GM10266 (cell line): ENCODE results near the gene CYB5D1.

Experiments
- DNase-seq: peaks from one replicate; pipeline ENCODE4 v3.0.0; 2012; ENCODE audit errors: extremely low spot score
- CTCF ChIP-seq: IDR thresholded peaks from 2 replicates; pipeline ENCODE4 v1.5.1; 2012; ENCODE audit warnings: mild to moderate bottlenecking, low read depth; ENCODE audit not compliant: control insufficient read depth, insufficient read depth; ENCODE audit errors: missing control alignments

CYB5D1 gene

DNA sequence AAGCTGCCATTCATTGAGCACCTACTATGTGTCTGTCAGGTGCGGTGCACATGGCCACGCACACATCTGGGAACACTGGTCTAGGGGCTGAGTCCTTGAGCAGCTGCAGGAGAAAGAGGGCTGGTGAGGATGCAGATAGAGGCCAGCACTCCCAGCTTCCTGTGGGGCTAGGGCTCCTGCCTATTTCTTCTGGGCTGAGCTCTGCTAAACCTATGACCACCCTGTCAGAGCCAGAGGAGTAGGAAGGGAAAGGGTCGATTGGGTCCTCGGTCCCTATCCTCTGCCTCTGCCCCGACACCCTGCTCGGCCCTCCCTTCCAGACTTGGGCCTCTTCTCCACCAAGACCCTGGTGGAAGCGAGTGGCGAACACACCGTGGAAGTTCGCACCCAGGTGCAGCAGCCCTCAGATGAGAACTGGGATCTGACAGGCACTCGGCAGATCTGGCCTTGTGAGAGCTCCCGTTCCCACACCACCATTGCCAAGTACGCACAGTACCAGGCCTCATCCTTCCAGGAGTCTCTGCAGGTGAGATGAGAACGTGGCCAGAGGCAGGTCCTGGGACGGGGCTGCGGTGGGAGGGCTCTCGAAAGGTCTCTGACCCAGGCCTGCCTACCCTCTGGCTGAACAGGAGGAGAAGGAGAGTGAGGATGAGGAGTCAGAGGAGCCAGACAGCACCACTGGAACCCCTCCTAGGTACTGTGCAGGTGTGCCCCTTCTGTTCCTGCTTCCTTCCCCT lies 6.9 kb upstream of the CYB5D1 start:
- TF ChIP-seq CTCF = no peak
- no peak for DNase-seq

DNA sequence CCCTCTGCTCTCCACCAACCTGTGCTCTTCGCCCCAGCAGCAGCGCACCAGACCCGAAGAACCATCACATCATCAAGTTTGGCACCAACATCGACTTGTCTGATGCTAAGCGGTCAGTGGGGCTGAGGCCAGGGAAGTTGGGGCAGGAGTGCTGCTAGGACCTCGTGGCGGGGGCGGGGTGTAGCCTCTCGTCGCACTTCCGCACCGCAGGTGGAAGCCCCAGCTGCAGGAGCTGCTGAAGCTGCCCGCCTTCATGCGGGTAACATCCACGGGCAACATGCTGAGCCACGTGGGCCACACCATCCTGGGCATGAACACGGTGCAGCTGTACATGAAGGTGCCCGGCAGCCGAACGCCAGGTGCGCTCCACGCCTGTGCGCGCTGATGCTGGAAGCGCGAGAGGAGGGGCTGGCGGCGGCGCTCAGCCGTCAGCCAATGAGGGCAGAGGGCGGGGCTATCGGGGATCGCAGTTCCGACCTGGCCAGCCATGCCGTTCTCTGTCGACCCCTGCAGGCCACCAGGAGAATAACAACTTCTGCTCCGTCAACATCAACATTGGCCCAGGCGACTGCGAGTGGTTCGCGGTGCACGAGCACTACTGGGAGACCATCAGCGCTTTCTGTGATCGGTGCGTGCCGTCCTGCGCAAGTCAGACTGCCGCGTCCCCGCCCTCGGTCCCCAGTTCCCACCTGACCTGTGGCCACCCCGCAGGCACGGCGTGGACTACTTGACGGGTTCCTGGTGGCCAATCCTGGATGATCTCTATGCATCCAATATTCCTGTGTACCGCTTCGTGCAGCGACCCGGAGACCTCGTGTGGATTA lies 6.2 kb upstream of the CYB5D1 start:
- DNase-seq = peak; percentile 95

DNA sequence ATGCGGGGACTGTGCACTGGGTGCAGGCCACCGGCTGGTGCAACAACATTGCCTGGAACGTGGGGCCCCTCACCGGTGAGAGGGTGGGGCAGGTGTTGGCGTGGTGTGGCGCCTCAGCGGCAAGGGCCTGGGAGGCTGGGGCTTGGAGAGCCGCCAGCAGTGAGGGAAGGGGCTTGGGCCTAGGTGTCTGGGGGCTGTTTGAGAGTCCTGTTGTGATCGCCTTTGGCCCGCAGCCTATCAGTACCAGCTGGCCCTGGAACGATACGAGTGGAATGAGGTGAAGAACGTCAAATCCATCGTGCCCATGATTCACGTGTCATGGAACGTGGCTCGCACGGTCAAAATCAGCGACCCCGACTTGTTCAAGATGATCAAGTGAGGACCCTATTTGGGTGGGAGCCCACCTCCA lies 5.5 kb upstream of the CYB5D1 start:
- no peak for DNase-seq

More for the DNA sequence above, 6.2 kb upstream of the CYB5D1 start:
- TF ChIP-seq CTCF = peak; percentile 96

DNA sequence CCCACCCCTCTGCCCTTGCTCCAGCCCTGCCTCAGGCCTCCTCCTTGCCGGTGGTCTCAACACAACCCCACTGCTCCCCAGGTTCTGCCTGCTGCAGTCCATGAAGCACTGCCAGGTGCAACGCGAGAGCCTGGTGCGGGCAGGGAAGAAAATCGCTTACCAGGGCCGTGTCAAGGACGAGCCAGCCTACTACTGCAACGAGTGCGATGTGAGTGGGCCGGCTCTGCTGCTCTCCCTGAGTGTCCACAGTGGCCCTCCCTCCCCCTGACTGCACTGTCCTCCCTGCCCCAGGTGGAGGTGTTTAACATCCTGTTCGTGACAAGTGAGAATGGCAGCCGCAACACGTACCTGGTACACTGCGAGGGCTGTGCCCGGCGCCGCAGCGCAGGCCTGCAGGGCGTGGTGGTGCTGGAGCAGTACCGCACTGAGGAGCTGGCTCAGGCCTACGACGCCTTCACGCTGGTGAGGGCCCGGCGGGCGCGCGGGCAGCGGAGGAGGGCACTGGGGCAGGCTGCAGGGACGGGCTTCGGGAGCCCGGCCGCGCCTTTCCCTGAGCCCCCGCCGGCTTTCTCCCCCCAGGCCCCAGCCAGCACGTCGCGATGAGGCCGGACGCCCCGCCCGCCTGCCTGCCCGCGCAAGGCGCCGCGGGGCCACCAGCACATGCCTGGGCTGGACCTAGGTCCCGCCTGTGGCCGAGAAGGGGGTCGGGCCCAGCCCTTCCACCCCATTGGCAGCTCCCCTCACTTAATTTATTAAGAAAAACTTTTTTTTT lies 4.7 kb upstream of the CYB5D1 start:
- DNase-seq = no peak
- no peak for TF ChIP-seq CTCF

More for the DNA sequence above, 5.5 kb upstream of the CYB5D1 start:
- no peak for TF ChIP-seq CTCF

DNA sequence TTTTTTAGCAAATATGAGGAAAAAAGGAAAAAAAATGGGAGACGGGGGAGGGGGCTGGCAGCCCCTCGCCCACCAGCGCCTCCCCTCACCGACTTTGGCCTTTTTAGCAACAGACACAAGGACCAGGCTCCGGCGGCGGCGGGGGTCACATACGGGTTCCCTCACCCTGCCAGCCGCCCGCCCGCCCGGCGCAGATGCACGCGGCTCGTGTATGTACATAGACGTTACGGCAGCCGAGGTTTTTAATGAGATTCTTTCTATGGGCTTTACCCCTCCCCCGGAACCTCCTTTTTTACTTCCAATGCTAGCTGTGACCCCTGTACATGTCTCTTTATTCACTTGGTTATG lies 4.1 kb upstream of the CYB5D1 start:
- no peak for DNase-seq
- TF ChIP-seq CTCF = no peak

DNA sequence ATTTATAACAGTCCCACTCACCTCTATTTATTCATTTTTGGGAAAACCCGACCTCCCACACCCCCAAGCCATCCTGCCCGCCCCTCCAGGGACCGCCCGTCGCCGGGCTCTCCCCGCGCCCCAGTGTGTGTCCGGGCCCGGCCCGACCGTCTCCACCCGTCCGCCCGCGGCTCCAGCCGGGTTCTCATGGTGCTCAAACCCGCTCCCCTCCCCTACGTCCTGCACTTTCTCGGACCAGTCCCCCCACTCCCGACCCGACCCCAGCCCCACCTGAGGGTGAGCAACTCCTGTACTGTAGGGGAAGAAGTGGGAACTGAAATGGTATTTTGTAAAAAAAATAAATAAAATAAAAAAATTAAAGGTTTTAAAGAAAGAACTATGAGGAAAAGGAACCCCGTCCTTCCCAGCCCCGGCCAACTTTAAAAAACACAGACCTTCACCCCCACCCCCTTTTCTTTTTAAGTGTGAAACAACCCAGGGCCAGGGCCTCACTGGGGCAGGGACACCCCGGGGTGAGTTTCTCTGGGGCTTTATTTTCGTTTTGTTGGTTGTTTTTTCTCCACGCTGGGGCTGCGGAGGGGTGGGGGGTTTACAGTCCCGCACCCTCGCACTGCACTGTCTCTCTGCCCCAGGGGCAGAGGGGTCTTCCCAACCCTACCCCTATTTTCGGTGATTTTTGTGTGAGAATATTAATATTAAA lies 3.6 kb upstream of the CYB5D1 start:
- no peak for DNase-seq
- TF ChIP-seq CTCF = no peak
